ENCODE measurements around the gene CEP170.

Gene CEP170

GRCh38 chr1:243230914-243231313 lies 24.2 kb downstream of the CEP170 start:
- POLR2A ChIA-PET = interaction anchor here (0.6 to 0.9 kb wide), 2 partner anchors 12 to 25 kb away, joined by 3 to 4 read pairs; partner anchors contain the start of gene SDCCAG8
- Histone ChIP-seq H3K4me3 (ENCODE audit: low read depth, low read length) (no peak overlapping the region), H3K9me3 (ENCODE audit: control insufficient read depth, insufficient read depth, low read depth, low read length) (no peaks in the 10 kb centered on the region), H3K4me1 (ENCODE audit: control insufficient read depth, insufficient read depth, low read length) (peaks cover 19% of the 10 kb centered on the region), H3K36me3 (ENCODE audit: control insufficient read depth in 2 of 2, insufficient read depth in 1 of 2, low read length in 2 of 2) (no peaks in the 10 kb centered on the region), H3K27ac (ENCODE audit: extremely low read depth, low read depth, low read length) (no peak overlapping the region)
- CTCF ChIA-PET = interaction anchor here (0.6 kb wide), 2 partner anchors 9 to 150 kb away, joined by 4 to 6 read pairs; no protein-coding TSS in a partner anchor
- TF ChIP-seq ZIC2 (tag by site-specific recombination; IDR thresholded peaks at IDR 0.05) = no peak
- TF ChIP-seq ZNF140 (tag by site-specific recombination; IDR thresholded peaks at IDR 0.05) = no peak
- TF ChIP-seq ZNF214 (tag by site-specific recombination; IDR thresholded peaks at IDR 0.05; ENCODE audit: borderline replicate concordance) = no peak
- no peak for TF ChIP-seq BCL11B (tag by site-specific recombination; IDR thresholded peaks at IDR 0.05; ENCODE audit: low read depth)
- no peak for TF ChIP-seq ZNF266 (tag by site-specific recombination; IDR thresholded peaks at IDR 0.05; ENCODE audit: low read depth)
- no peak for TF ChIP-seq ZNF174 (tag by site-specific recombination; IDR thresholded peaks at IDR 0.05)
- TF ChIP-seq KLF9 (tag by site-specific recombination; IDR thresholded peaks at IDR 0.05; ENCODE audit: low read depth) = no peak
- no peak for TF ChIP-seq ZBTB10 (tag by site-specific recombination; IDR thresholded peaks at IDR 0.05)
- no peak for TF ChIP-seq ZSCAN23 (tag by site-specific recombination; IDR thresholded peaks at IDR 0.05)
- no peak for TF ChIP-seq SCRT2 (tag by site-specific recombination; IDR thresholded peaks at IDR 0.05)
- TF ChIP-seq ELK4 (IDR thresholded peaks at IDR 0.05; ENCODE audit: borderline replicate concordance, low read depth, low read length) = no peak
- TF ChIP-seq ZNF747 (tag by site-specific recombination; IDR thresholded peaks at IDR 0.05) = no peak
- no peak for TF ChIP-seq ZNF792 (tag by site-specific recombination; IDR thresholded peaks at IDR 0.05)
- peak; percentile 58; the same call in 1 of the 2 replicates for TF ChIP-seq SP7 (tag by site-specific recombination; IDR thresholded peaks at IDR 0.05)
- no peak for TF ChIP-seq GLI4 (tag by site-specific recombination; IDR thresholded peaks at IDR 0.05)
- TF ChIP-seq KLF7 (tag by site-specific recombination; IDR thresholded peaks at IDR 0.05; ENCODE audit: borderline replicate concordance) = no peak
- no peak for TF ChIP-seq ZNF248 (tag by site-specific recombination; IDR thresholded peaks at IDR 0.05)
- no peak for TF ChIP-seq MYNN (tag by site-specific recombination; IDR thresholded peaks at IDR 0.05; ENCODE audit: borderline replicate concordance)
- TF ChIP-seq ZNF398 (tag by site-specific recombination; IDR thresholded peaks at IDR 0.05) = no peak
- TF ChIP-seq ZNF473 (tag by site-specific recombination; IDR thresholded peaks at IDR 0.05) = no peak
- peak; percentile 57 for TF ChIP-seq ZNF518A (tag by site-specific recombination; conservative IDR thresholded peaks at IDR 0.05; ENCODE audit: low read depth)
- no peak for TF ChIP-seq ZNF211 (tag by site-specific recombination; IDR thresholded peaks at IDR 0.05; ENCODE audit: low read depth)
- peak; percentile 93 for TF ChIP-seq ZNF362 (tag by site-specific recombination; IDR thresholded peaks at IDR 0.05)
- TF ChIP-seq ZBTB44 (tag by site-specific recombination; IDR thresholded peaks at IDR 0.05) = no peak
- 0 out of 2 replicates have a peak, but pooled peaks have one; percentile 21 for TF ChIP-seq ZNF501 (tag by site-specific recombination; IDR thresholded peaks at IDR 0.05)
